ENCODE data around the gene SLC22A4. TPM values are rescaled to one million over a fixed set of nuclear protein-coding genes. Genes with fewer than 3 reads are reported as not detected.

Gene SLC22A4
- total RNA-seq, 1 donor from 2014 or later, result 0.25 TPM

- intact Hi-C loops (cut with micrococcal nuclease), result loop anchor here (5.0 to 10.0 kb wide), 2 partner anchors 348 to 1475 kb away; partner anchors contain the start of gene KIF3A
Observed at GRCh38 chr5:132389585-132390286, 95.5 kb downstream of the SLC22A4 start.

GRCh38 chr5:132391247-132391646 is 97.1 kb downstream of the SLC22A4 start:
- intact Hi-C loops (cut with micrococcal nuclease), result no loop called here

GRCh38 chr5:132391870-132392269 is 97.7 kb downstream of the SLC22A4 start:
- intact Hi-C loops (cut with micrococcal nuclease), result no loop called here

- intact Hi-C loops (cut with micrococcal nuclease), result no loop called here
Observed at GRCh38 chr5:132392411-132392810, 98.2 kb downstream of the SLC22A4 start.

GRCh38 chr5:132392978-132393825 is 99.0 kb downstream of the SLC22A4 start:
- intact Hi-C loops (cut with micrococcal nuclease), result no loop called here

Other genes starting within 250 kb of the SLC22A4 start
- gene IL3, start 233.7 kb upstream of the SLC22A4 start, total RNA-seq, result 5.0 and 6.0 TPM in 2 replicates
- 240 and 246 TPM in 2 replicates for gene CSF2, start 220.6 kb upstream of the SLC22A4 start, total RNA-seq
- 24.3 and 25.1 TPM in 2 replicates for gene P4HA2, start 66.5 kb upstream of the SLC22A4 start, total RNA-seq
- gene PDLIM4, start 36.7 kb upstream of the SLC22A4 start, total RNA-seq, result 0.17 and 0.74 TPM in 2 replicates
- gene SLC22A5, start 75.3 kb downstream of the SLC22A4 start, total RNA-seq, result 4.8 and 5.0 TPM in 2 replicates
- 533 and 545 TPM in 2 replicates for gene IRF1, start 196.4 kb downstream of the SLC22A4 start, total RNA-seq
- gene IL5, start 249.1 kb downstream of the SLC22A4 start, total RNA-seq, result 0.34 and 0.39 TPM in 2 replicates